HK-2 (cell line): ENCODE results near the gene IGSF9.

ENCODE experiments used
- DNase-seq: peaks from one replicate; pipeline ENCODE4 v3.0.0-alpha.2; 2018; ENCODE audit not compliant: unreplicated experiment

IGSF9 gene

DNA sequence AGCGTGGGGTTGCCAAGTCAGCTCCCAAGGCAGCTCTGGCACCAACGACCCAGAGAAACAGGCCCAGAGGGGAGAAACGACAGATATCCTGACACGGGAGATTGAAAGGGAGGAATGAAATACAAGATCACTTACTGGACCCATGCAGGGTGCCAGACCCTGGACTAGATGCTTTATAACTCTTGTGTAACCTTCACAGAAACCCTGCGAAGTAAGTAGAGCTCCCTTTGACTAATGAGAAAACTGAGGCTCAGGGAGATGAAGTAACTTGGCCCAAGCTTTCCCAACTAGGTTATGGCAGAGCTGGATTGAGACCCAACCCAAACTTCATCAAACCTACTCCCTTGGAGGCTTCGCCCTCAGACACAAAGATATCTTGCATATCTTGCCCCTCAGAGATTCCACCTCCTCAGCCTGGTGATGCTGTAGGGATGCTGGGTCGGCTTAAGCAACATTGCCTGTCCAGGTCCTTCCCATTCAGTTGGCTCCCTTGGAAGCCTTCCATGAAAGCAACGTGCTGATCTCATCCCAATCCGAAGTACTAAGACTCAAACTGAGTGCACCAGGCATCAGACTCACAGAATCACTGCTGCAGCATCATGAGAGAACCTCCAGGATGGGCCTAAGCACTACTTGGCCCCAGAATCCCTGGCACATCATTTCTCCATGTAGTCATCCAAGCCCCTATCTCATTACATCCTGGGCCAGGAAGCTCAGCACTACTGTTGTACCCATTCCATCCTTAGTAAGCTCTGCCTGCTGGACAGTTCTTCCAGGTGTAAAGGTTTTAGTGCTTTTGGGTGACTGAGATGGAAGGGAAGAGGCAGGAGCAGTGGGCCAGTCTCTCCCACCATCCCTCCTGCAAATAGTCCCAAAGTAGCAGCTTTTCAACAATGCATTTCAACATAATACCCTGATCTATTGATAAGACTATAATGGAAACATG lies 1.1 kb upstream of the IGSF9 start:
- no peak for DNase-seq

DNA sequence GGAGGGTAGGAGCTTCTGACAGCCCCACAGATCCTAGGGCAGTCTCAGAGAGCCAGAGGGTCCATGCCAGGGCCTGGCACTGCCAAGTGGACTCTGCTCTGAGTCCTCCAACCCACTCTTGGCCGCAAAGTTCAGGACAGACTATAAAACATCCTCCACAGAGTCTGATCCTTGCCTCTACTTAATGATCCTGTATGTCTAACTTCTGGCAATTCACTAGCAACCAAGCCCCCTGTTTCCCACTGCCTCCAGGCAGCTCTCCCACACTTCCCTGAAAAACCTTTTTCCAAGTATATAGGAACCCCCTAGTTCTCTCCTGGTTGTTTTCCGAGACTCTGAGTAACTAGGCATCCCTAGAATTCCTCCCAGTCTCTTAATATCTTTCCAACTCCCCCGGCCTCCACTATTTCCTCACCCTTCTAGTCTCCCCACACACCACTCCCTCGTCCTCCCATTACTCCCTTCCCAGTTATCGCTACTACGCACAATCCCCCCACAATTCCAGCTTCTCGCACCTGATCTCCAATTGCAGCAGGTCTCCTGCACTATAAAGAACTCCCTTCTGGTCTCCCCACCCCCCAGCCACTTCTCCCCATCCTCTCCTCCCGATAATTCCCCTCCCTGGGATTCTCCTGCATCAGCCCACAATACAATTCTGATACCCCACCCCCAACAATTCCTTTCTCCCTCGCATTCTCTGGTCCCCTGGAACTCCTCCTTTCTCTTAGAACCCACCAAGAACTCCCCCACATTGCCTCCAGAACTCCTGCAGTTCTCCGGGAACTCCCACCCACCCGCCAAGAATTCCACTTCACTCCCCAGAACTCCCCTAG lies 574 bp downstream of the IGSF9 start:
- DNase-seq: no peak

DNA sequence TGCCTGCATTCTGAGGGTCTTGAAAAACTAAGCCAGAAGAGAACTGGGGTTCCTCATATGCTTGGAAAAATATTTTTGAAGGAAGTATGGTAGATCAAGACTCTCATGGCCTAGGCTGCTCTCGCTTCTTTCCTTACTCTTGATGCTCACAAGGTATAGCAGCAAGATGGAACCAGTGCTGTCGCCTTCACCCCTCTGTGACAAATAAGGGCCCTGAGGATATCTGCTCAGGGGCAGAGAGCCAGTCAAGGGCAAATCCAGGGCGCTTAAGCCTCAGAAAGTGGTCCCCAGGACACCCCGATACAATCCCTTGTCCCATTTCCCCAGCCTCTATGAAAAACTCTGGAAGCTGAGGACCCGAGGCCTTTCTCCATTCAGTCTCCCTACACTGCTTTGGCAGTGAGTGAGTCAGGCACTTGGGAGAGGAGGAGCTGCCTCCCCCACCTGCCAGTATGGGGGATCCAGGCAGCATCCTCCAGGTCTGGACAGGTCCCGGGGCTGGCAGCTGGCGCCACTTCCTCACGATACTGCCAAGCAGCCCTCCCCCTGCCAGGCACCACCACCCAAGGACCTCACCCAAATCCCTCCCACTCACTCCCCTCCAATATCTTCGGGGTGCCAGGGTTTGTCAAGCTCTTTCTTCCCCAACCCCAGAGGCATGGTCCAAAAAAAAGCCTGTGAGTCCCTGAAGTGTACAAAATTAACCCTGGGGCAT lies 1.3 kb downstream of the IGSF9 start:
- no peak for DNase-seq

DNA sequence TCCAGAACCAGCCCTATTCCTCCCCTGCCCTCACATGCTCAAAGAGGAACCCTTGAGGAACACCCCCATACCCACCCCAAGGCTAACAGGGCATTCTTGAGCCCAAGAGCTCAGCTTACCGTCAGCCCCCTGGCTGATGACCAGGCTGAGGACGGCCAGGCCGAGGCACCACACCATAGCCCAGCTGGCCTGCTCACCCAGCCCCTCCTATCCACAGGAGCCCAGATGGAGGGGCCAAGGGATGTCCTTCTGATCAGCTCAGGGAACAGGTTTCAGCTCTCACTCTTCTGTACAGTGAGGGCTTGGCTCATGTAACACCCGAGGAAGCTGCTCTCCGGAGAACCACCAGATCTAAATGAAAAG lies 2.2 kb downstream of the IGSF9 start:
- DNase-seq: no peak

DNA sequence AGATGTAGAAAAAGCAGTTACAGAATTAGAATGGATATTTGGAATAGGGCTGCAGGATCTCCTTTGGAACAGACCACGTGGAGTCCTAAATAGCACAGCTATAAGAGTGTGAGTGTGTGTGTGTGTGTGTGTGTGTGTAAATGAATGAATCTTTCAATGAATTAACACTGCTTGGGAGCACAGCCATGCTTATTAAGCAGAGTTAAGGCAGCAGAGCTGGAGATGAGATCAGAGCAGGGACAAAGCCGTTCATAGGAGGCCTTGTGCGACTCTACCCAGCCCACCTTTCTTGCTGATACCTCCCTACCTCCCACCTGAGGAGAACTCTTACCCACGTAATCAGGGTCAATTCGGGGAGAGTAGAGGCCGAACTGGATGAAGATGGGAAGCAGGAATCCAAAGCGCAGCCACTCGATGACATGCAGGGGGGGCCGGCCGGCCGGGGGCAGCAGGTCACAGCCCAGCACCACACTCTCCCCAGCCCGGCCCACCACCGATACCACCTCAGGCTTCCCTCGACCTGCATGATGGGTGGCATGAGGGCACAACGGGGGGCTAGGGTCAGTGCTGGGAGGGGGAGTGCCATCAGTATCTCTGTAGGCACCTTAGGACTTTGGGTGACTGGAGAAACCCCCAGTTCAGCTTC lies 2.7 kb downstream of the IGSF9 start:
- DNase-seq: no peak

DNA sequence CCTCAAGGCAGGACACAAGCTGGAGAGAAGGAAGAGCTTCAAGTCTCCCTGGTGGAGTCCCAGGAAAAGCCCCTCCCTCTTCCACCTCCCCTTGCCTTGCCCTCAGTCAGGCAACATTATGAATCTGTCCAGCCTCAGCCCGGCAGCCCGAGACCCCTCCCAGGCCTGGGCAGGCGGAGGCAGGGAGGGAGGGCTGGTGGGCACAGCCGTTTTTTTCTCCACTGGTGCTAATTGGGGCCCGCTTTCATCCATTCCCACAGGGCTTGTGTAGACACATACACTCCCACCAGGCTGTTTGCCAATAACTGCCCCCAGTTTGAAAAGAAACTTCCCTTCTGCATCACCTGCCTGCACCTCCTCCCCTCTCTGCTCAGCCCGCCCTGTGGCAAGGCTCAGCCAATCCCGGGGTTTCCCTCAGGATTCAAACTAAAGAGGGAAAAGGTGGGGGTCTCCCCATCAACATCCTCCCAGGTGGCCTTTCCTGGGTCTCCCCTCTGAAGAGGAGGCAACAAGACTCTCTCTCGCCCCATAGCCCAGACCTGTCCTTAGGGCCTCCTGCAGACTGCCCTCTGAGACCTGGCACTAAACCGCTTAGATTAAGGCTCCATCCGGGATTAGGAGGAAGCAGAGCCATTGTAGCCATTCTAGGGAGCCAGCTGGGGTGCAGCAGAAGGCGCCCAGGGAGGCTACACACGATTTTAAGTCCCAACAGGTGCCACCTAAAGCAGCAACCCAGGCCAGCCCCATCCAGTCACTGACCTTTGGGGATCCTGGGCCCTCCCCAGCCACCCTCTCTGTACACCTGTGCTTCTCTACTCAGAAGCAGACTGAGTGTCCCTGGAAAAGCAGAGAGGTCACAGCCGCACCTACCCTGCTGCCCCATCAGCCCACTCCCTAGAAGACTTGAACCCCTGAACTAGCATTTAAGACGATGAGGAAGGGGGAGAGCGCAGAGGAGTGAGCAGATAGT lies 3.5 kb downstream of the IGSF9 start:
- DNase-seq: no peak

DNA sequence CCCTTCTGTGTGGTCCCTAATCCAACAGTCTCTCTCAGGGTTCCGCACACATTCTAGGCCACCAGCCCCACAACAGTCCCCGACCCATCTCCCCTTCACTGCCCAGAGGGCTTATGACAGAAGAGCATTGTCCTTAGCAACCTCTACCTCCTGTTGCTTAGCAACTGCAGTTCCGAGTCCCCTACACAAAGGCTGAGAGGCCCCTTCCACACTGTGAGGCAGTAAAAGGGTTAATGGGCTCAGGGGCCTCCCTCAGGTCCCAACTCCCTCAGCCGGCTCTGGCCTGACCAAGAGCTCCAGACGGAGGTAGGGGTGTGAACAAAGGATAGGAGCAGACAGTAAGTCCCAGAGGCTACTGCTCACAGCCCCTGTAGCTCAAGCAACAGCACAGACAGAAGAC lies 4.3 kb downstream of the IGSF9 start:
- no peak for DNase-seq

DNA sequence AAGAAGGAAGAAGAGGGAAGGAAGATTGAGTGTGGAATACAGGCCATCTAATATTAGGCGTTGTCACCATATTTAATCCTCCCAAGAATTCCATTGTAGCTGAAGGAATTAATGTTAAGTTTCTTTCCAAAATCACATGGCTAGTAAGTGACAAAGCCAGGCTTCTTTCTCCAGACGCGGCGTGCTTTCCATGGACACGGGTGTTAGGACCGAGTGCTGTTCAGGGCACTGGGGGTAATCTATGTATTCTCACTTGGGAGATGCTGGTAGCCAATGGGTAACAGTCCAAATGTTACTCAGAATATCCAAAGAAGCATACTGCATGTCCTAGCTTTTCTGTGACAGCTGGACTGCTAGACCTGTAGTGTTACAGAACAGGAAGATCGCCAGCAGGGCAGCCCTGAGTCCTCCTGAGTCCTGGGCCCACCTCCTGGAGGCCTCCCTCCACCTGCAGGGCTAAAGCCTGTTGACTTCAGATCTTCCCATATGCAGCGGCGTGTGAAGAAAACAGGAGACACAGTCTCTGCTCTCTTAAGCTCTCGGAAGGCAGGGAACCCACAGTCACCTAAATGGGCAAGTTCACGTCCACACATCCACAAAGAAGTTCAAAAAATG lies 5.3 kb downstream of the IGSF9 start:
- no peak for DNase-seq

DNA sequence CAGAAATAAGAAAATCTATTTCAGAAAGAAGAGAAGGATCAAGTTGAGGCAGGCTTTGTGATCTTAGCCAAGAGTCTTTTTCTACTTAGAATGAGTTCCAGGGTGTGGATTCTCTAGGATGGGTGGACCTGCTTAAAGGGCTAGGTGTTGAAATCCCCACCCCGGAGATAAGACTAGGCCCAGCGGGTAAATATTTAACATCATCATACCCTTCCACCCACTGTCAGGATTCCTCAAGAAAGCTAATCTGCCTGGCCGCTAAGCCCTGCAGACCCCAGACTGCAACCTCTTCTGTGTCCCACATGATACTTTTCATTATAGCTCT lies 5.8 kb downstream of the IGSF9 start:
- DNase-seq: no peak

DNA sequence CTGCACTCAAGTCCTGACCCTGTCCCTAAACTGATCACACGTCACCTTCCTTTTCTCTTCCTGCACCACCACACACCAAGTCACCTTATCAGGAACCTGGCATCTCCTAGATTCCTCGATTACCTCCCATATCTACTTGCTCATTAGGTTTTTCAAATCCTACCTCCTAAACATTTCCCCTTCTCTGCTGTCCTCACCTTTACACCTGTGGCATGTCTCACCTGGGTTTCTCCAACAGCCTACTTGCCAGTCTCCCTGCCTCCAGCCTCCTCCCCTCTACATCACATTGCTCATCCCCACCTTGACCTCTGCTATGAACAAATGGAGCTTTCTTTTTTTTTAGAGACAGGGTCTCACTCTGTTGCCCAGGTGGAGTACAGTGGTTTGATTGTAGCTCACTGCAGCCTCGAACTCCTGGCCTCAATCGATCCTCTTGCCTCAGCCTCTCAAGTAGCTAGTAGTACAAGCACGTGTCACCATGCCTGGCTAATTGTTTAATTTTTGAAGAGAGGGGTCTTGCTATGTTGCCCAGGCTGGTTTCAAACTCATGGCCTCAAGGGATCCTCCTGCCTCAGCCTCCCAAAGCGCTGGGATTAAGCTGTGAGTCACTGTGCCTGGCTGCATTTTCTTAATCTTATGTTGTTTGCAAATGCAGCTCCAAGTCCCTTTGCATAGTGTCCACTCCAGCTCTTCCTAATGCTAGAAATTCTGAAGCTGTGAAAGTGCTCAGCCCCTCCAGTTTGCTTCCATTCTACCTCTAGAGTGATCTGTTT lies 6.3 kb downstream of the IGSF9 start:
- no peak for DNase-seq

DNA sequence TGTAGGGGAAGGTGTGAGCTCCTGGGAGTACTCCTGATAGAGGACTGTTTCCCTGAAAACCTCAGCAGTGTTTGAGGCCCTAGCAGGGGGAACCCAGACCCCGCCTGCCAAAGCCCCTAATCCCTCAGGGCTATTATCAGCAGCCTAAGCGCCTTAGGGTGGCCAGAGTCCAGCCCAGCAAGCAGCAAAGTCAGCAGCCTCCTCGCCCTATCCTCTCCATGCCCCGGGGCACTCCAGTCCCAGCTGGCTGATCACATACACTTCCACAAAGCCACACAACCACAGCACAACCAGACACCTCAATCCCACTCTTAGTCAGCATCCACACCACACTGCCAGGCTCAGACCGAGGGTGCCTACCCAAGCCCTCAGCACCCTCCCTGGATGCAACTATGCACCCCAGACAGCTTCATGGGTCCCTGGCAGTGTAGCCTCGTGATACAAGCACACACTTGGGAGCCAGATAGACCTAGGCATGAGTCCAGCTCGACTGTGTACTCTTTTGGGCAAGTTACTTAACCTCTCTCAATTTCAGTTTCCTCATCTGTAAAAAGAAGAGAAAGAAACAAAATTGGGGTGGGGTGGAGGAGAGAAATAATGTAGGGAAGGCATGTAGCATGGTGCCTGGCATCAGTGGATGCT lies 7.1 kb downstream of the IGSF9 start:
- DNase-seq: no peak

DNA sequence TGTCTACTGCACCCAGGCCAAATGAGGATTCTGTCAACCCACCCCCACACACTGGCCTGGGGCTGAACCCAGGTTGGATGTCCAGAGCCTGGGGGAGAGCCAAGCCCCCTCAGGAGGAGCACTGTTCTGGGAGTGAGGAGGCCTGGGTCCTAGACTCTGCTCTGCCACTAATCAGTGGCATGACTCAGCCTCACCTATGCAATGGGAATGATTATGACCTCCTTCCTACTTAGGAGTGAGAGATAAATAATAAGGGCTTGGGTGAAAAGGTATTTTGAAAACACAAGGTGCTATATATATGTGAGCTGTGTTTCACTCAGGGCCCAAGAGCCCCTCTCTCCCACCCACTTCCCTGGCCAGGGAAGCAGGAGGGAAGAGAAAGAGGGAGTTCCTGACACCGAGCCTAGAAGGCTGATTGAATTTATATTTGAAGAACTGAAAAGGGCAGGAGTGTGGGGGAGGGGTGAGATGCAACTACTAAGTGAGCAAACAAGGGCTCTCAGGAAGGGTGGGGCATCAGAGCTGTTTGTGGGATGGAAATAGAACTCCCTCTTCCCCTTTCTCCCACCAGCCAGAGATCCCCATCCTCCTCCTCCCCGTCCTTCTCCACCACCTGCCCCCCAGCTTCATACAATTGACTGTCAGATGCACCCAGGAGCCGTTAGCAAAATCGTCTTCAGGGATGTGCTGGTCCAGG lies 8.2 kb downstream of the IGSF9 start:
- DNase-seq: no peak

DNA sequence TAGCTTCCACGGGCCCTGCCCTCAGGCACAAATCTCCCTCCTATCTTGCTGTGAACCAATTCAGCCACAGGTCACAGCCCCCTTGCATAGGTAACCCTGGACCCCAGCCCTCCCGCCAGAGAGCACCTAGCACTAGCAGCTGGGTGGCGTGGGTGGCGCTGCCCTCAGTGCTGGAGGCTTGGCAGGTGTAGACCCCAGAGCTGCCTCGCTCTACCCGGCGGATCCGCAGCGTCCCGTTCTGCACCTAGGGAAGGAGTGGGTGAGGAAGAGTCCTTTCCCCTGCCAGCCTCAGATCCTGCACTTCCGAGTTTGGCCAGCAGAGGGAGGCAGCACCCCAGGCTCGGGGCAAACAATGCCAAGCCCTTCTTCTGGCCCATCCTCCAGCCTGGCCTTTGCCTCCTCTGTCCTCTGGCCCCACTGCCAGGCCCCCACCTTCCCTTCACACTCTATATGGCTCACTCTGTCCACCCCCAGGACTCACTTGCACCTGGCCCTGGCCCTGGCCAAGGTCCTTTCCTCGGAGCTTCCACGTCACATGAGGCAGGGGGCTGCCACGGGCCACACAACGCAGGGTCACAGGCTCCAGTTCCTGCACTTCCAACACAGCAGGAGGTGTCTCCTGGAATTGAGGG lies 9.0 kb downstream of the IGSF9 start:
- peak; percentile 88 for DNase-seq

DNA sequence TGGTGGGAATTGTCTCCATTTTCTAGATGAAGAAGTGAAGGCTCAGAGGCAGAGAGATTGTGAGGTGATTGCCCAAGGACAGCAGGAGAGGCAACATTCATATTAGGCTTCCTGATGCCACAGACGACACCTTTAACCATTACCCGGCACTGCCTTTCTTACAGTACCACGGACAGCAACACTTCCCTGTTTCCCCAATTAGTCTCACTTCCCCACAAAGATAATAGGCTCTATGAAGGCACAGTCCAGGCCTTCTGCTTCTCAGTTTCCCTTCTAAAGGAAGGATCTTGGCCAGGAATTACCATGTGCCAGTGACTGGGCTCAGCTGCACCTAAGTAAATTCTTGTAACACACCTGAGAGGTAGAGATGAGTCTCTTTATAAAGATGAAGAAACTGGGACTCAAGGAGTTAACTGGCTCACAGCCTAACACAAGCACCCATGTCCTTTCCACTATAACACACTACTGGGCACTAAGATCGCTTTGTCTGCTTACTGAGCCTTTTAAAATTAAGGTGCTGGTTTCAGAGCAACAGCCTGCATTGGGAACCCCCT lies 9.6 kb downstream of the IGSF9 start:
- no peak for DNase-seq

DNA sequence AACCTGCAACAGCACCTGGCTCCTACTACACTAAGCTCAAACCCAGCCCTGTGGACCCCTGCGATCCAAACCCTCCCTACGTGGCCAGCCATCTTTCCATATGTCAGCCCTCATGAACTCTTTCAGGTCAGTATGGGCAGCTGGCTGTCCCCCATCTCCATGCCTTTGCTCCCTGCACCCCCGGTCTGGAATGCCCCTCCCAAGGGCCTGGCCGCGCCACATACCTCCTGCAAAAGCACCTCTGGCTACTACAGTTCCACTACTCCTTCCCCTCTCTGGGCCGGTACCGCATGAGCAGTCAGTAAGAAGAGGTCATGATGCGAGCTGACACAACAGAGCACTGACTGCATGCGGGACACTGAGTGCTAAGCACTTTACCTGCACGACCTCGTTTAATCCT lies 10.1 kb downstream of the IGSF9 start:
- no peak for DNase-seq

DNA sequence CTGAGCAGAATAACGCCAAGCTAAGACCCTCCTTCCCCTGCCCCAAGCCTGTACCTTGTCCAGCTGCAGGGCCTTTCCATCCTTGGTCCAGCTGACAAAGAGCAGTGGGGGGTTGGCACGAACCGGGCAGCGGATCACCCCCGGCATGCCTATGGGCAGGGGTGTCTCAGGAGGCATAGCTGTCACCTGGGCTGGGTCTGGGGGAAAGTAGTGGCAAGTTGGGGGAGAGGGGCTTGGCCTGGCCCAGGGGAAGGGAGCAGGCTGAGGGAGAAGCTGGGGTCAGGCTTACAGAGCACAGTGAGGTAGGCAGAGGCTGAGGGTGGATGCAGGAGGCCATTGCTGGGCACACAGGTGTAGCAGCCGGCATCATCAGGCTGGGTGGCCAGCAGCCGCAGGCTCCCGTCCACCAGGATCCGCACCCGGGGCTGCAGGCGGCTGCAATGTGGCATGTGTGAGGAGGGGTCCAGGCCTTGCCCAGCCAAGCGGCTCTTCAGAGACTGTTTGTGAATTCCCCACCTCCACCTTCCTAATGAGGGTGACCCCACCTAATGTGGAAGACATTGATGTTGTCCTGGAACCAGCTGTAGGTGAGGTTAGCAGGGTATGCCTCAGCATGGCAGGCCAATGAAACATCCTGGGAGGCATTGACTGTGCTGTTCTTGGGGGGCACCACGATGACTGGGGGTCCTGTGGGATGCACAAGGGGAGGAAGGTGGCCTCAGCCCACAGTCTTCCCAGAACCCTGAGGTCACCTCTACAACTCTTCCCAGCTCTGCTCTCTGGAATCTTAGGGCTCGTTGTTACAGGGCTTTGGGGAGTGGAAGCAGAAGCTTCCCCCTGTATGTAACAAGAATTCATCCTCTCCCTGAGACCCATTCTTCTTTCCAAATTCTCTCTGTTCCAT lies 11.0 kb downstream of the IGSF9 start:
- no peak for DNase-seq

DNA sequence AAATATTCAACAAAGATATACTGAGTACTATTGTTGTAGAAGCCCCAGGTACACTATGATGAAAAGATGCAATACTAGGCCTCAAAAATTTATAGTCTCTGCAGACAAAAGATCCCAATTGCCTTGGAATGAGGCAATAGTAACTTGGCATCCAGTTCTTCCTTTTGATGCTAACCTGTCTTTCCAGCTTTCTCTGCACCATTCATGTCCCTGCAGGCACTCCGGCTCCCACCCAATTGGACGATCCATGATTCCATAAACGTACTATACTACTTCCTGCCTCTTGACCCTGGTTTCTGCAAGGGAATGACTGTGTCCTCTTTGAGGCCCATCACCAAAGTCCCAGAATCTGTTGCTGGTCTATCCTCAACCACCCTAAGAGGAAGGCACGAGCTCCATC lies 12.1 kb downstream of the IGSF9 start:
- no peak for DNase-seq
